SK-N-DZ (cell line): Measurements from ENCODE around the gene CASP4.
"Not testable (repeated sequence)": the region's sequence is repeated elsewhere in the genome, so short reads cannot be mapped to it uniquely, and the experiment has no call there.

Experiments
- DNase-seq: peaks from one replicate; pipeline ENCODE4 v3.0.0-alpha.2; 2015; ENCODE audit warnings: low spot score

CASP4 gene

DNA sequence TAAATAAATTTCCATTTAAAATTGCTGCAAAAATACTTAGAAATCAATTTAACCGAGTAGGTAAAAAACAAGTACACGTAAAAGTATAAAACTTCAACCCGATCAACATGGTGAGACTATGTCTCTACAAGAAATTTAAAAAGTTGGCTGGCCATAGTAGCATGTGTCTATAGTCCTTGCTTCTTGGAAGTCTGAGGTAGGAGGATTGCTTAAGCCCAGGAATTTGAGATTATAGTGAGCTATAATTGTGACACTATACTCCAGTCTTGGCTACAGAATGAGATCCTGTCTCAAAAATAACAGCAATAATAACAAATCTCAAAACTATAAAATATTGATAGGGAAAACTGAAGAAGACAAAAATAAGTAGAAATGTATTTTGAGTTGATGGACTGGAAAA, 11.1 kb downstream of the CASP4 start:
- no peak for DNase-seq

DNA sequence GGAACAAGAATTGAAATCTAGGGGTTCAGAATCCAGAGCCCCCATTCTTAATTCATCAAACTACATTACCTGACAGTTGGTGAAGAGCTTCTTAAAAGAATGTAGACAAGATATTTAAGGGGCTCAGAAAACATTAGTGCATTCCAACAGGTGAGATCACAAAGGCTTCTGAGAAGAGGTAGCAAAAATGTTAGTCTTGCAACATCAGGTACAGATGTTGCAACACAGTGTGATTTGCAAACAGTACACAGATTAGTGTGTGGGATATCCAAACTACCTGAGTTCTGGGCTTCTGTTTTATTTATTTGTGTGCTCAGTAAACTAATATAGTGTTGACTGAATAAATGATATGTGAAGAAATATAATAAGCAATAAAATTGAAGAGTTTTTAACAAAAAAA, 11.8 kb downstream of the CASP4 start:
- DNase-seq: no peak

DNA sequence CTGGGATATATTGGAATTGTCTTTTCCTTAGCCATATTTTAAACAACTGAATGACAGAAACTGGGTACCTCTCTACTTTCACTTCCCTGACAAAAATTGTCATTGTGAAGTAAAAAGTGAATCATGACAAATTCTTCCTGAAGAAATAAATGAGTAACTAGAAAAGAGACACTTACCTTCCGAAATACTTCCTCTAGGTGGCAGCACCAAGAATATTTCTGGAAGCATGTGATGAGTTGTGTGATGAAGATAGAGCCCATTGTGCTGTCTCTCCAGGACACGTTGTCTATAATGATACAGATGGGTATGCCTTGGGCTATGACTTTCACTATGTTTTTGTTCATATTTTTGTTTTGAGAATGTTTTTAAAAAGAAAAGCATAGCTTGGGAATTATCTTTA, 21.5 kb downstream of the CASP4 start:
- no peak for DNase-seq

DNA sequence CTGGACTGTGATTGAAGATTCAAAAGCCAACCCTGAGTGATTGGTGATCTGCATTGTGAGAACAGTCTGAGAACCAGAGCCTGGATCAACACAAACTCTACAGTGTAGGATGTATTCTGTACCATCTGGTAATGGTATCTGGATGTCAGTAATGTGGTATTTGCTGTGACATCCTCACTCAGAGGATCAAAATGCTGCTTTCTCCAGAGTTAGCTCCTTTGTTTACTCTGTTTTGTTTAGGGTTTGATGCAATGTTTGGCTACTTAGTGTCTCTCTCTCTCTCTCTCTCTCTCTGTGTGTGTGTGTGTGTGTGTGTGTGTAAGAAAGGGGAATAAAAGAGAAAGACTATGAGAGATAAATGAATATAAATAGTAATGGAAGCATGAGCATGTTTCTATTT, 24.3 kb downstream of the CASP4 start:
- no peak for DNase-seq

DNA sequence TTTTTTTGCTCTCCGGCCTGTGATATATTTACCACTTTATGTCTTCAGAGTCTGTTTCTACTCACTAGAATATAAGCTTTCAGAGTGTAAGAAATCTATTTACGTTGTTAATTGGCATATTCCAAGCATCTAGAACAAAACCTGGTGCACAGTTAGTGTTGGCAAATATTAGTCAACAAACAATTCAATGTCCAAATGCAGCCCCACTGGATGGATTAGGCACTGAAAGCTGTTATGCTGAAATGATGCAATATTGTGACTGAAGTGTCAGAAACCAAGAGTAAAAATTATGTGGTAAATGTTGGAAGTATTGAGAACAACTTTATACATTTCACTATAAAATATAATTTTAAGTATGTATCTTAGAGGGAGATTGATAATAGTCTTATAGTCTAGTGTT, 24.8 kb downstream of the CASP4 start:
- DNase-seq: no peak

DNA sequence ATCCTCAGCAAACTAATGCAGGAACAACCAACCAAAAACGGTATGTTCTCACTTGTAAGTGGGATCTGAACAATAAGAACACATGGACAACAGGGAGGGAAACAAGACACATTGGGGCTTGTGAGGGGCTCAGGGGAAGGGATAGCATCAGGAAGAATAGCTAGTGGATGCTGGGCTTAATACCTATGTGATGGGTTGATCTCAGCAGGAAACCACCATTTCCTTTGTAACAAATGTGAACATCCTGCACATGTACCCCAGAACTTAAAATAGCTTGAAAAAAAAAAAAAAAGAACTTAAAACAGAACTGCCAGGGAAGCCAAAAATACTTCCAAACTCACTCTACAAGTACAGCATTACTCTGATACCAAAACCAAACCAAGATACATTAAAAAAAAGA, 33.8 kb downstream of the CASP4 start:
- no peak for DNase-seq

DNA sequence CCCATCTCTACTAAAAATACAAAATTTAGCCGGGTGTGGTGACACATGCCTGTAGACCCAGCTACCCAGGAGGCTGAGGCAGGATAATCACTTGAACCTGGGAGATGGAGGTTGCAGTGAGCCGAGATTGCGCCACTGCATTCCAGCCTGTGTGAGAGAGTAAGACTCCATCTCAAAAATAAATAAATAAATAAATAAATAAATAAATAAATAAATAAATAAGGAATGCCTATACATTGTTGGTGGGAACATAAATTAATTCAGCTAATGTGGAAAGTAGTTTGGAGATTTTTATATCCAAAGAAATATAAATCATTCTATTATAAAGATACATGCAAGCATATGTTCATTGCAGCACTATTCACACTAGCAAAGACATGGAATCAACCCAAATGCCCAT, 34.3 kb downstream of the CASP4 start:
- not testable (repeated sequence) for DNase-seq

DNA sequence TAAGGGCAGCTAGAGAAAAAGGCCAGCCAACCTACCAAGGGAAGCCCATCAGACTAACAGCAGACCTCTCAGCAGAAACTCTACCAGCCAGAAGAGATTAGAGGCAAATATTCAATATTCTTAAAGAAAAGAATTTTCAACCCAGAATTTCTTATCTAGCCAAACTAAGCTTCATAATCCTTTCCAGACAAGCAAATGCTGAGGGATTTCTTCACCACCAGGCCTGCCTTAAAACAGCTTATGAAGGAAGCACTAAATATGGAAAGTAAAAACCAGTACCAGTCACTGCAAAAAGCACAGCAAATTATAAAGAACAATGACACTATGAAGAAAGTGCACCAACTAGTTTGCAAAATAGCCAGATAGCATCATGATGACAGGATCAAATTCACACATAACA, 39.6 kb downstream of the CASP4 start:
- no peak for DNase-seq

DNA sequence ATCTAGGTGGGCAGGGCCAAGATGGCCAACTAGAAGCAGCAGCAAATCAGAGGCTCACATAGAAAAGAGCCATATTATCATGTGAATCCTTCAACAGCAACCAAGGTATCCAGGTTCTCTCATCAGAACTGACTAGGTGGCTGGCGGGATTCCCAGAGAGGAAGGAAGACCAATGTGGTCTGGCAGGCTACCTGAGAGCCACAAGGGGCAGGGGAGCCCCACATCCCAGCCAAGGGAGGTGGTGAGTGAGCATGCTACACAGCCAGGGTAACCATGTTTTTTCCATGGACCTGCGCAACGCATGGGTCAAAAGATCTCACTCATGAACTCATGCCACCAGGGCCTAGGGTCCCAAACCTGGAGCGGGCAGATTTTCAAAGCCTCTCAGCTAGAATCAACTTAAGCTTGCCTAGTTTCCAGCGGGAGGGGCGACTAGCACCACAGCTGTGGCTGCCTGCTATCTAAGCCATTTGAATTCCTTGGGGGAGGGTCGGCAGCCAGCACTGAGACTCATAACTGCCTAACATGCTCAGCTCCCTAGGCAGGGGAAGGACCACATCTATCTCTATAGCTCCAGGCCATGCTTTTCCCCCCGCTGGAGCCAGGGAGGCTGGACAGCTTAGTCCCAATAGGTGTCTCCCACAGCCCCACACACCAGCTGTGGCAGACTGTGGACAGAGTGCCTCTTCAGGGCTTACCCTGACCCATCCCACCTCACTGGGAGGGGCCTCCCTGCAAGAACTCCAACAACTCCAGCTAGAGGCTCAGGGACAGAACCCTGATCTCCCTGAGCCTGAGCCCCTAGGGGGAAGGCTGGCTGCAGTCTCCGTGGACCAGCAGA, 41.4 kb downstream of the CASP4 start:
- DNase-seq: no peak

DNA sequence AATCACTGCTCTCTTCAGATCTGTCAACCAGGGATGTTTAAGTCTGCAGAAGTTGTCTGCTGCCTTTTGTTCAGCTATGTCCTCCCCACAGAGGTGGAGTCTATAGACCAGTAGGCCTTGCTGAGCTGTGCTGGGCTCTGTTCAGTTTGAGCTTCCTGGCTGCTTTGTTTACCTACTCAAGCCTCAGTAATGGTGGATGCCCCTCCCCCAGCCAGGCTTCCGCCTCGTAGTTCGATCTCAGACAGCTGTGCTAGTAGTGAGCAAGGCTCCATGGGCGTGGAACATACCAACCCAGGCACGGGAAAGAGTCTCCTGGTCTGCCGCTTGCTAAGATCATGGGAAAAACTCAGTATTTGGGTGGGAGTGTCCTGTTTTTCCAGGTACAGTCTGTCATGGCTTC, 42.5 kb downstream of the CASP4 start:
- DNase-seq: no peak

DNA sequence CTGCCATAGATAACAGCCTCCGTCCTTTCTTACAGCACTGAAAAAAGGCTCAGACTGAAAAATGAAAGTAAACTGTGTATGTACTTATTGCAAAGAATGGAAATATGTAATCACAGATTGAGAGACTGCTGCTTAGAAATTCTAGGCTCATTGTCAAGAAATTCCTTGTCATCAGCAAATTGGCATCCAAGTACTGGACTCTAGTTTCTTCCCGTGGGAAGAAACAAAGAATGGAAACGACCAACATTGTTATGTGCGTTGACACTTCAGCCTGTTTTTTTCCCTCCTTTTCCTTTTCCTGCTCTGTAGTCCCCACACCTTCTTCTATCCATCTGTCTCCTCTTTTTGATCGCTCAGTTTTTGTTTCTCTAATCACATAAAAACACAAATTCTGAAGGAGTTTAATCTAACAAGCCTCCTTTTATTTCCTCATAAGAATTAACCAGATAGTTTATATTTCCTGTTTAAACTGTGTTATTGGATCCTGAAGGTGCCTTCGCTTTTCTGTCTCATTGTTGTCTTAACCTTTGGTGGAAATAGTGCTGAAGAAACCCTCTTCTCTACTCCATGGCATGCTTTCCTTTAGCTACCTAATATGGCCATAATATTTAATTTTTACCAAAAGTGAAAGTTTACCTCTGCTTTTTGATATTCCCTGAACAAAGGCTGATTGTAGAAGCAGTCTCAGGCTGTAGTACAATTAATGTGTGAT, 50.1 kb downstream of the CASP4 start:
- DNase-seq: no peak

DNA sequence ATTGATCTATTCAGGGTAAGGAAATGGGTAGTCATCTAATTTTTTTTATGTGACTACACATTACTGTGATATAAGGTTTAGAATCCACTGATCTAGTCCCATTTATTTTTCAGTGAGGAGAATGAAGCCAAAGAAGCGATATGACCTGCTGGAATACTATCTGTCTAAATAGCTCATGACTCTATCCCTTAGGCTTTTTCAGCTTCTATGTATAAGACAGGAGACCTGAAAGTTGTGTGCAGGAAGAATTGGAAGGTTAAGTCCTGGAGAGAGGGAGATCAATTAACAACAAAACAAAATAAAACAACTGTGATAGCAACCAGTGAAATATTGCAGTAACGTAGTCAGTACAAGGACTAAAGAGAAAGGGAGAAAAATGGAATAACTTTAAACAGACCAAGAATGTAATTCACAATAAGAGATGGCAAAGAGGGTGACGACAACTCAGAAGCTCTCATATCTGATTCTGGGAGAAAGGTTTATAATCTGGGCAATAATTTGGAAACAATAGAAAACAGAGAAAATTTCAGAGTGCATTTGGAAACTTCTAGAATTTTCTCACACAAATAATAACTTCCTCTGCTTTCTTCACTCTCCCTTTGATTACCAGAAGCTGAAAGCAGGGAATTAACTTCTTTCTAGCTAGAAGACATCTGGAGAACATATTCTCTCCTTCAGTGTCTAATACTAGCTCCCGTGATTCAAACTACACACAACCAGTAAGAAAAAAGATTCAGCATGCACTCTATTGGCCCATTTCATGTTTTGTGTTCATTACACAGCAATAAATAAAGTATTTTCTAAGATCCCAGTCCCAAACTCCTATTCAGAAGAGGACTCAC, 50.9 kb downstream of the CASP4 start:
- no peak for DNase-seq

DNA sequence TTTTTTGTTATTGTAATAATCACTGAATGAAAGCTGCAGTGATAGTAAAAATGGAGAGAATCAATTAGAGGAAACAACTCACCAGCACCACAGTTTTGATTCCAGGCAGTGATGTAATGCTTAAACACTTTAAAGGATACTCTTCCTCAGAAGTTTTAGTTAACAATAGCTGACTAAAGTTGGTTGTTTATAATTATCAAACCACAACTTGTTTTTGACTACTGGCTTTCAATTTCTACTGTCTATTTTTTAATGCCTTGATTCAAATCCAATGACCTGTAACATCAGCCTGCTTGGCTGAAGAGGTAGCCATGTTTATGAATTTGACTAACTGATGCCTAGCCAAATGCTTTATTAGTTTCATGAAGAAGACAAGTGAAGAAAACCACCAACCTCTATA, 51.9 kb downstream of the CASP4 start:
- no peak for DNase-seq

DNA sequence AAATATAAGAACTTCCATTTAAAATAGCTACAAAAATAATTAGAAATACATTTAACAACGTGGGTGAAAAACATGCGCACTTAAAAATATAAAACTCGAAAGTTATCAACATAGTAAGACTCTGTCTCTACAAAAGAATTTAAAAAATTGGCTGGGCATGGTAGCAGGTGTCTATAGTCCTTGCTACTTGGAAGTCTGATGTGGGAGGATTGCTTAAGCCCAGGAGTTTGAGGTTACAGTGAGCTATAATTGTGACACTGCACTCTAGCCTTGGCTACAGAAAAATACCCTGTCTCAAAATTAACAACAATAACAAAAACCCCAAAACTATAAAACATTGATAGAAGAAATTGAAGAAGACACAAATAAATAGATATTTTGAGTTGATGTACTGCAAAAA, 56.3 kb downstream of the CASP4 start:
- no peak for DNase-seq

DNA sequence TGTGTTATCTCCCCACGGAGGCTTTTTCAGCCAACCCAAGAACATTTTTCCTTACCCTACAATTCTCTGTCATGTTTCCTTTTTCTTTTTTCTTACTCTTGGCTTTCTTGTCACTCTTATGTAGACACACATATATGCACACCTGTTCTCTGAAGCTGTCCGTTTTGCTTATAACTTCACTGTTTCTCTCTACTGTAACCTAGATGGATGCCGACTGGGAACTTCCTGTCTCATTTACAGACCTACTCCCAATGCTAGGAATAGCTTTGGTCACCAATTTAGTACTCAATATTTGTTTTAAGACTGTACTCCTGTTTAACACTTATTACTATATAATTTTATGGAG, 60.2 kb downstream of the CASP4 start:
- no peak for DNase-seq

DNA sequence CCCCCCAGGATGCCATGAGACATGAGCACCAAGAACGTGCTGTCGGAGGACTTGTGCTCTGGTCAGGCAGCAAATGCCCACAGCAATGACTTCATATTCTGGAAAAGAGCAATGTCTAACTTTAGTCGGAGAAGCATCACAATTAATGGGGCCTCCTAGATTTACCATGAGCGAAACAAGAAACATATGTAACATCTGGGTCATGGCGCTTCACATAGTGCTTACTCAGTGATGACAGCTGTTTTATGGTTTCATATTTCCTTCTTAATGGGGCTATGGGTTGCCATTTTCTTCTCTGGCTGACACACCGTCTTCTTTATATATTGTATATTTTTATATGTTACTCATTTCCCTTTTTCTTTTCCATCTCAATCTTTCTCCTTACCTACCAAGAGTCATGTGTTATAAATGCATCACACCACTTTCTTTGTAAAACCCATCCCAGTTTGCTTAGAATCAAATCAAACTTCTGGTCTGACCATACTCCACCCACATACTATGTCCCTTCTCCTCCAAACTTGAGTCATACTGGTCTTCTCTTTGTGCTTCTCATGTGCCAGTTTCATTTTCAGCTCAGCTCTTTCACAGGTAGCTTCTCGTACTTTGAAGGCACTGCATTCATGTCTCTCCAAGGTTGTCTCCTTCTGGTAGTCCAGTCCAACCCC, 60.7 kb downstream of the CASP4 start:
- no peak for DNase-seq

DNA sequence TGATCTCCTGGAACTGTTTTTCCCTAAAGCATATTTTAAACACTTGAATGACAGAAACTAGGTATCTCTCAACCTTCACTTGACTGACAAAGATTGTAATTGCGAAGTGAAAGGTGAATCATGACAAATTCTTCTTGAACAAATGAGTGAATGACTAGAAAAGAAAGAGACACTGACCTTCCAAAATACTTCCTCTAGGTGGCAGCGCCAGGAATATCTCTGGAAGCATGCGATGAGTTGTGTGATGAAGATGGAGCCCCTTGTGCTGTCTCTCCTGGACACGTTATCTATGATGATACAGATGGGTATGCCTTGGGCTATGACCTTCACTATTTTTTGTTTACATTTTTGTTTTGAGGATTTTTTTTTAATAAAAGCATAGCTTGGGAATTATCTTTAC, 63.1 kb downstream of the CASP4 start:
- DNase-seq: no peak

DNA sequence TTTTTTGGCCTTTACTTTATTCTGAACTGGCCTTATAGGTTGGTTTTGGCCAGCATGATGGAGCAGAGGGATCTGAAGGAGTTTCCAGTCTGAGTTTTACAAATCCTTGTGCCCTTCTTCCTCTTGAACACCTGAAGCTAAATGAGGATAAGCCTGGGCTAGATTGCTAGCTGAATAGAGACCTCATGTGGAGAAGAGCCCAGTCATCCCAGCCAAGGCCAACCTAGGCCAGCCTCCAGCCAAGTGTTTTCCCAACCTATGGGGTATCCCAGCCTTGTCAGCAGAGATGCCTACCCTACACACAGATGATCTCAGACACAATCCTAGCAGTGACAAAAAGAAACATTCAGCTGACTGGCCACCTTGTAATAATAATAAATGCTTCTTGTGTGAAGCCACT, 69.1 kb downstream of the CASP4 start:
- DNase-seq: no peak

DNA sequence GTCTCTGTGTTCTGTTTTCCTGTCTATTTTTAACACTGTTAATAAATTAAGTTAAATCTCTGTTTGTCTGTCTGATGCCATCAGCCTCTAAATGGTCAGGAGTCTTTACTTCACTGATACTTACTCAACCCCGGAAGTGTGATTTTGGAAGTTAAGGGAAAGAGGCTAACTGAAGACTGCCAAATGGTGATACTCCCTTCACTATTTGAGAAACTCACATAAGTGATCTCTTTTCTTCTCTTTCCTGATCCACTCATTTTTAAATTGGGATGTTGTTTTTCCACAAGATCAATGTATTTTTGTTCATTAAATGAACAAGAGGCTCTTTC, 69.7 kb downstream of the CASP4 start:
- DNase-seq: no peak

DNA sequence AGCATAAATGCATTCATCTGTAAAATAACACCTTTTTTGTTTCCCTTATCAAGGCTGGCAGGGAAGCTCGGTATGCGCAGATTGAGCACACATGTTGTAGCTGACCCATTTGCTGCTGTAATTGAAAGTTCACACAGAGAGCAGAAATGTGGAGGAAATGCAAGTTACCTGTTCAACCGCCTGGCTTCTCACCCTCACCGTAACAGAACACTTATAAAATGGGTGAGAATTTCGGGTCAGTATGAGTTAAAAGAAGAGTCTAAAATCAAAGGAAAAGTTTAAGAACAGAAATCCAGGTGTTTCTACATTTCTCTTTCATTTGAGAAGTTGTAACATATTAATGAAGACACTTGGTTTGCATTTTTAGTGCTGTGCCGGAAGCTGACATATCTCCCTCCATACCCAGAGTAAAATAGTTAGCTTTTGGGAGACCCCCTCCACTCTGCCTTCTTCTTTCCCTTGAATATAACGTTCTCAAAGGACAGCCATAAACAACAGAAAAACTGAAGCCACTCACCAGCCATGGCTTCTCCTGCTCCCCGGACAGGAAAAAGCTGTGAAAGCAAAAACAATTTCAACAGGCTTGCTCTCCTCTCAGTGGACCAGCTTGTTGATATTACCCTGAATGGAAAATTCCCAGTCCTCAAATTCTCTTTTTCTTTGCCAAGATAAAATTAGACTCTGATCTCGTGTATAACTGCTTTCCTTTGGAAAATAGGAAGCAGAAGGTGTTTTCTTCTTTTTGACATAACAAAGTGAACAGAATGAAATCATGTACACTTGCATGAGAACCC, 70.3 kb downstream of the CASP4 start, which contains the start of gene CASP12:
Gene CASP12 (minus strand): TSS at position 570 of the 794 bp plus-strand sequence.
- no peak for DNase-seq

DNA sequence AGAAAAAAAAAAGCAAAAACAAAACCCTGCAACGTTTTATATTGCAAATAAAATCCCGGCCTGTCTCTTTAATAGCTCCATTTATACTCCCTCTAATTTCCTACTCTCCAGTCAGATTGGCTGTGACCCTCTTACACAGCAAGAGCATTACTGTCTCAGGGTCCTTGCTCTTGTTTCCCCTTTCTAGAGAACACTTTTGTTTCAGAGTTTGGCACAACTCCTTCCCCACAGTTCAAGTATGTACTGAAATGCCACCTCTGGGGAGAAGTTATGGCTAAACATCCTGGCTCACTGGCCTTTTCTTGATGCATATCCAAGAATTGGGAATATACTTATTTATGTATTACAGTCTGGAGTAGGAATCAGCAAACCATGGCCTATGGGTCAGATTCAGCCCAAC, 72.7 kb downstream of the CASP4 start:
- no peak for DNase-seq
